Measurements from ENCODE around the gene MCHR1.

GRCh38 chr22:40714499-40715337 is 35.4 kb downstream of the MCHR1 start:
- TF ChIP-seq POLR2AphosphoS5 (IDR thresholded peaks at IDR 0.05): no peak
- no peak for TF ChIP-seq CTCF (IDR thresholded peaks at IDR 0.05)
- TF ChIP-seq POLR2A (IDR thresholded peaks at IDR 0.05): no peak
- no peak for TF ChIP-seq EP300 (IDR thresholded peaks at IDR 0.05)

Measured in suprapubic skin (tissue), 4 donors.